Suppressor macrophage (primary cell): ENCODE results near the gene IQCC.
"Not testable (repeated sequence)": the region's sequence is repeated elsewhere in the genome, so short reads cannot be mapped to it uniquely, and the experiment has no call there.

Experiments
- DNase-seq, 4 experiments: peaks; one replicate each; pipeline ENCODE4 v3.0.0-alpha.2; 2020 to 2022
- total RNA-seq, 17 experiments: gene quantifications; one replicate each; lab custom pipeline; 2026; ENCODE audit warnings: mixed read lengths in 6 of 17, inconsistent platforms in 3 of 17; lab: John Stamatoyannopoulos, UW

Gene IQCC
- 0.10 to 3.0 (median 0.62) reads per million in 17 experiments for total RNA-seq

GRCh38 chr1:32205401-32206370 lies at the start of gene IQCC:
Gene IQCC (plus strand): TSS chr1:32205671. CDS start chr1:32205682, 11 bp downstream.
- DNase-seq: peak; percentile 85 to 94 (median 90)

GRCh38 chr1:32159189-32159588 lies 46.3 kb upstream of the IQCC start:
- DNase-seq: no peak

GRCh38 chr1:32163405-32163804 lies 42.1 kb upstream of the IQCC start:
- no peak for DNase-seq

GRCh38 chr1:32165633-32166032 lies 39.8 kb upstream of the IQCC start:
- not testable (repeated sequence) for DNase-seq

- no peak for DNase-seq
Measured at GRCh38 chr1:32170991-32171390, 34.5 kb upstream of the IQCC start.

- DNase-seq: no peak
Measured at GRCh38 chr1:32172621-32173245, 32.7 kb upstream of the IQCC start.

- peak; percentile 19 to 63 (median 53) for DNase-seq
Measured at GRCh38 chr1:32178380-32179192, 26.9 kb upstream of the IQCC start.

GRCh38 chr1:32179193-32179442 lies 26.4 kb upstream of the IQCC start:
- DNase-seq: no peak

GRCh38 chr1:32179443-32180185 lies 25.9 kb upstream of the IQCC start, which contains the start of gene TXLNA:
Gene TXLNA (plus strand): TSS chr1:32179675. CDS start chr1:32180346, 671 bp downstream.
- peak; percentile 94 to 98 (median 96) for DNase-seq

GRCh38 chr1:32180186-32181060 lies 25.0 kb upstream of the IQCC start:
- peak; percentile 48 to 75 (median 62) for DNase-seq

GRCh38 chr1:32181065-32181464 lies 24.4 kb upstream of the IQCC start:
- DNase-seq: no peak

GRCh38 chr1:32181563-32181962 lies 23.9 kb upstream of the IQCC start:
- DNase-seq: no peak

GRCh38 chr1:32182060-32182459 lies 23.4 kb upstream of the IQCC start:
- no peak for DNase-seq

- peak; percentile 38 to 57 (median 52) for DNase-seq
Measured at GRCh38 chr1:32184650-32185049, 20.8 kb upstream of the IQCC start.

- no peak for DNase-seq
Measured at GRCh38 chr1:32186077-32186476, 19.4 kb upstream of the IQCC start.

GRCh38 chr1:32186491-32186890 lies 19.0 kb upstream of the IQCC start:
- no peak for DNase-seq

- no peak for DNase-seq
Measured at GRCh38 chr1:32187850-32188249, 17.6 kb upstream of the IQCC start.

GRCh38 chr1:32192220-32192948 lies 13.1 kb upstream of the IQCC start:
- no peak for DNase-seq

GRCh38 chr1:32194984-32195383 lies 10.5 kb upstream of the IQCC start:
- no peak for DNase-seq

GRCh38 chr1:32195531-32195930 lies 9.9 kb upstream of the IQCC start:
- DNase-seq: no peak
